ENCODE measurements around the gene STPG1. TPM values are rescaled to one million over a fixed set of nuclear protein-coding genes. Genes with fewer than 3 reads are reported as not detected.

STPG1 gene
- total and polyA plus RNA-seq, 9 of the 15 experiments (the other 6 are each of a cell fraction or from before 2014, with no cell fraction given) = 5.0 to 11.9 (median 8.3) TPM

DNA sequence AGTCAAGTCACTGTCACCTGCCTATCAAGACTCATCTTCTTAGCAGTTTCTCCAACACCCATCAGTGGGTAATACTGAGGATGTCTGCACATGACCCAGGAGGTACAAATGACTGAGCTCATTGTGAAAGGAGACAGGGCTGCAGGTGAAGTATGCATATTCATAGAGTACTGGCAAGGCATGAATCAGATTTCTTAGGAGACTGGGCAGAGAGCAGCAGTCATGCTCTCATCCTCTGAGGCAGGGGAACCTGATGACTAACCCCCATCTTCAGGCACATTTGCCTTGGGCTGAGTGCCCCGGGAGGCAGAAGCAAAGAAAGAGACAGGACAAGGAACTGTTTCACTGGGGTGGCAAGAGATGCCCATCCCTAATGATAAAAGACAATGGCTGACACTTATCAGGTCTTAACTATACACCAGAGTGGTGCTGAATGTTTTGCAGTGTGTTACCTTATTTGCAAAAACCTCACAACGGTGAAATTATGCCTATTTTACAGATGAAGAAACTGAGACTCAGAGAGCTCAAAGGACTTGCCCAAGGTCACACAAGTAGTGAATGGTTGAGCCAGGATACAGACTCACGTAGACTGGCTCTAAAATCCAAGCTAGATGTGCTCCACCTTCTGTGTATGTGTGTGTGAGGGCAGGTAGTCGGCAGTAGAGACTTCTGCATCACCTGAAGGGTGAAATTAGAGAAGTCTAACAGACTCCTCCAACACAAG lies 103.7 kb downstream of the STPG1 start:
- in situ Hi-C loops (cut with MboI) (loop anchor here (5.0 kb wide), 1 partner anchor 72 kb away; no protein-coding TSS in a partner anchor), intact Hi-C loops (cut with micrococcal nuclease) (no loop called here)
- Histone ChIP-seq H3K9me3 (replicated peaks; ENCODE audit: control insufficient read depth, insufficient read depth, low read depth, low read length) (no peaks in the 10 kb centered on the region), H3K9me1 (ENCODE audit: control insufficient read depth, insufficient read depth, low read length) (no peaks in the 10 kb centered on the region), H3K4me3 (no peak overlapping the region), H3K27ac (ENCODE audit: extremely low read depth, low read depth, low read length) (no peak overlapping the region), H2AFZ (ENCODE audit: low read depth, low read length) (peak overlapping the region; percentile 65; the same call in 1 of the 2 replicates), H3K79me2 (ENCODE audit: control insufficient read depth, insufficient read depth, low read length) (no peaks in the 10 kb centered on the region), H4K20me1 (replicated peaks; ENCODE audit: control insufficient read depth, insufficient read depth, low read length) (no peaks in the 10 kb centered on the region), H3K9ac (ENCODE audit: insufficient read depth in 1 of 2, low read depth in 2 of 2, low read length in 2 of 2) (no peak overlapping the region), H3K36me3 (ENCODE audit: control insufficient read depth, insufficient read depth, low read length) (no peaks in the 10 kb centered on the region), H3K4me2 (ENCODE audit: insufficient read depth, low read length) (no peak overlapping the region), H3K4me1 (replicated peaks in 1 of 2; ENCODE audit: control insufficient read depth in 2 of 2, insufficient read depth in 2 of 2, low read length in 2 of 2) (peaks cover 6 to 13% of the 10 kb centered on the region in 2 experiments; a peak in 3 of 5 replicates), H3K27me3 (ENCODE audit: control insufficient read depth in 2 of 2, insufficient read depth in 2 of 2, low read length in 2 of 2) (peaks cover 7 to 10% of the 10 kb centered on the region in 2 experiments; a peak in 3 of 5 replicates)
- POLR2A ChIA-PET = interaction anchor here (0.7 to 1.6 kb wide), 4 partner anchors 14 to 24 kb away, joined by 3 to 4 read pairs (median 3); no protein-coding TSS in a partner anchor
- no peak for DNase-seq (ENCODE audit: extremely low read depth in 1 of 4, low spot score in 3 of 4)
- BruUV-seq (replicated peaks) = no TSS peak
- CTCF ChIA-PET (ENCODE audit: low intra/inter-chr PET ratio) = no interaction called here
- no peak for ATAC-seq
- 25% methylated on average over 4 of the region's 4 CpGs for WGBS (ENCODE audit: insufficient coverage, low coverage, missing lambda C conversion rate)
- FAIRE-seq = no peak
- TF ChIP-seq SAFB (IDR thresholded peaks at IDR 0.05; ENCODE audit: borderline replicate concordance, low read depth, low read length) = no peak
- no peak for TF ChIP-seq ZNF551 (CRISPR knock-in tag; IDR thresholded peaks at IDR 0.05)
- TF ChIP-seq KDM1A (IDR thresholded peaks at IDR 0.05) = peak in 1 of 2 experiments; percentile 29; a peak in 2 of 4 replicates
- TF ChIP-seq PKNOX1 (IDR thresholded peaks at IDR 0.05) = no peak
- TF ChIP-seq ETV5 (CRISPR knock-in tag; IDR thresholded peaks at IDR 0.05; ENCODE audit: low read depth) = no peak
- no peak for TF ChIP-seq ARID2 (IDR thresholded peaks at IDR 0.05)
- no peak for TF ChIP-seq DPF2 (IDR thresholded peaks at IDR 0.05)
- TF ChIP-seq, protein P1, sequence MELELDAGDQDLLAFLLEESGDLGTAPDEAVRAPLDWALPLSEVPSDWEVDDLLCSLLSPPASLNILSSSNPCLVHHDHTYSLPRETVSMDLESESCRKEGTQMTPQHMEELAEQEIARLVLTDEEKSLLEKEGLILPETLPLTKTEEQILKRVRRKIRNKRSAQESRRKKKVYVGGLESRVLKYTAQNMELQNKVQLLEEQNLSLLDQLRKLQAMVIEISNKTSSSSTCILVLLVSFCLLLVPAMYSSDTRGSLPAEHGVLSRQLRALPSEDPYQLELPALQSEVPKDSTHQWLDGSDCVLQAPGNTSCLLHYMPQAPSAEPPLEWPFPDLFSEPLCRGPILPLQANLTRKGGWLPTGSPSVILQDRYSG (tag; conservative IDR thresholded peaks at IDR 0.05; ENCODE audit: low read depth) = no peak
- peak; percentile 67 for TF ChIP-seq RBM25 (IDR thresholded peaks at IDR 0.05; ENCODE audit: low read depth, low read length, severe bottlenecking)
- TF ChIP-seq SAFB2 (IDR thresholded peaks at IDR 0.05; ENCODE audit: borderline replicate concordance, low read depth, low read length, severe bottlenecking) = no peak
- peak; percentile 76 for TF ChIP-seq ESRRA (IDR thresholded peaks at IDR 0.05; ENCODE audit: borderline replicate concordance, low read depth)
- TF ChIP-seq FOXA3 (CRISPR knock-in tag; conservative IDR thresholded peaks at IDR 0.05 in 1 of 2, IDR thresholded peaks at IDR 0.05 in 1 of 2) = no peak
- no peak for TF ChIP-seq MTA1 (IDR thresholded peaks at IDR 0.05; ENCODE audit: borderline replicate concordance)
- TF ChIP-seq E2F3 (CRISPR knock-in tag; IDR thresholded peaks at IDR 0.05) = no peak
- TF ChIP-seq KLF6 (CRISPR knock-in tag; IDR thresholded peaks at IDR 0.05; ENCODE audit: borderline replicate concordance) = no peak
- no peak for TF ChIP-seq NFATC3 (IDR thresholded peaks at IDR 0.05)
- no peak for TF ChIP-seq TAF9B (IDR thresholded peaks at IDR 0.05; ENCODE audit: partially characterized antibody)
- TF ChIP-seq BCOR (IDR thresholded peaks at IDR 0.05) = peak; percentile 69
- no peak for TF ChIP-seq BRCA1 (IDR thresholded peaks at IDR 0.05)
- no peak for TF ChIP-seq BRCA1 (CRISPR knock-in tag; IDR thresholded peaks at IDR 0.05)
